Mononuclear cell (primary cell): ENCODE results near the gene SH2D2A. TPM values are rescaled to one million over a fixed set of nuclear protein-coding genes. Genes with fewer than 3 reads are reported as not detected.

Experiments used
- H3K27me3 ChIP-seq: 2 replicates; pipeline ENCODE4 v1.6.0; 2011; ENCODE audit warnings: low read length, control low read depth; ENCODE audit not compliant: insufficient read depth
- H3K4me1 ChIP-seq: 2 replicates; pipeline ENCODE4 v1.5.1; 2011; ENCODE audit warnings: mild to moderate bottlenecking, low read length, control low read depth; ENCODE audit not compliant: insufficient read depth
- H3K4me3 ChIP-seq: 2 replicates; pipeline ENCODE4 v1.5.1; 2011; ENCODE audit warnings: mild to moderate bottlenecking, low read length, moderate library complexity
- H3K9me3 ChIP-seq: 2 replicates; pipeline ENCODE4 v1.5.1; 2011; ENCODE audit warnings: low read depth, mild to moderate bottlenecking, control low read depth, low read length
- total RNA-seq: library from RNA; depleted of rRNA; stranded (reverse); fragments of >200 nt; gene quantifications from one replicate; pipeline ENCODE4 v1.2.3, GENCODE V29; 2012

Gene SH2D2A
- total RNA-seq, 1 donor = 19.1 TPM

DNA sequence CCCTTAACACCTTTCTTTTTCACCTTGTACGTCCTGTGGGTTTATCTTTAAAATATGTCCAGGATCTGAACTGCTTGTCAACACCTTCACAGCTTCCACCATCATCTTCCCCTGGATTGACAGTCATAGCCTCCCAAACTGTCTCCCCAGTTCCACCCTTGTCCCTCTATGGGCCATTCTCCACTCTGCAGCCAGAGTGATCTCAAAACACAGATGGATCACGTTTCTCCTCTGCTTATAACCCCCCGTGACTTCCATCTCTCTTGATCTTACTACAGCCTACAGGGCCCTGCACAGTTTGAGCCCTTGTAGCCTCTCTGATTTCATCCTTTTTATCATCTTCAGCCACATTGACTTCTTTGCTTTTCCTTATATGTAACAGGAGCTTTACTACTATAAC is 38.0 kb upstream of the SH2D2A start:
- Histone ChIP-seq H3K4me3 (no peak overlapping the region), H3K4me1 (peaks cover 6% of the 10 kb centered on the region), H3K27me3 (peaks cover 22% of the 10 kb centered on the region), H3K9me3 (no peaks in the 10 kb centered on the region)

DNA sequence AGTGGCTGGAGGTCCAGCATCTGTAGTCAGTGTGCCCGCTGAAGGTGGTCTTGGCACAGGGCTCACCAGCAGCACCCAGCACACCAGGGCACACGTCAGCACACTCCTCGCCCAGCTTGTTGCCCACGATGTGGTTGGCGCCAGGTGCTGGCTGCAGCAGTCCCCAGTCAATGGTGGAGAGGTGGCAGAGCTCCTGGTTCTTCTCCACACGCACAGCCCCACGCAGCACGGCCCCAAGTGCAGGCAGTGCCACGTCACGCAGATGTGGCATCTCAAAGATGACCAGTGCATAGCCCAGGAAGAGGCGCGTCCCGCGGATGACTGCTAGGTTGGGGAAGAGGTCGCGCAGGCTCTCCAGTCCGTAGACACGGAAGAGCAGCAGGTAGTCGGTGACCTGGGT is 37.1 kb upstream of the SH2D2A start:
- no peaks in the 10 kb centered on the region for H3K9me3 ChIP-seq
- peaks cover 14% of the 10 kb centered on the region for H3K27me3 ChIP-seq
- H3K4me1 ChIP-seq = no peaks in the 10 kb centered on the region
- H3K4me3 ChIP-seq = no peak overlapping the region

DNA sequence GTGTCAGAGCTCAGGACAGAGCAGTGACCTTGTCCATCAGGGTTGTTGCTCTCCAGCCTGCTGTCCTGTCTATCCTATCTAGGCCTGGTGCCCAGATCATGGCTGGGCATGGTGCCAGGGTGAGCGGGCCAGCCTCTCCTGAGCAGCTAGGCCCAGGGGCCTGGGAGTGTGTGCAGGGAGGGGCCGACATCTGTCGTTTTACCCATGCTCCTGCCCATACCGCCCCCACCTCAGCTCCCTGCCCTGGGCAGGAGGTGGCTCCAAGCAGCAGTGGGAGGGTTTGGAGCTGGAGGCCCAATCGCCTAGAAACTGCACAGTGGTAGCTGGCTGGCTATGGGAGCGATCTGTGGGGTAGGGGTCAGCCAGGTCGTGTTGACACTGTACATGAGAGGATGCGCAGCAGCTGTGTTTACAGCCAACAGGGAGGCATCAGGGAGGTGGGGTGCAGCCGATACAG is 35.8 kb upstream of the SH2D2A start:
- peaks cover 6% of the 10 kb centered on the region for H3K4me1 ChIP-seq
- H3K4me3 ChIP-seq = no peak overlapping the region

DNA sequence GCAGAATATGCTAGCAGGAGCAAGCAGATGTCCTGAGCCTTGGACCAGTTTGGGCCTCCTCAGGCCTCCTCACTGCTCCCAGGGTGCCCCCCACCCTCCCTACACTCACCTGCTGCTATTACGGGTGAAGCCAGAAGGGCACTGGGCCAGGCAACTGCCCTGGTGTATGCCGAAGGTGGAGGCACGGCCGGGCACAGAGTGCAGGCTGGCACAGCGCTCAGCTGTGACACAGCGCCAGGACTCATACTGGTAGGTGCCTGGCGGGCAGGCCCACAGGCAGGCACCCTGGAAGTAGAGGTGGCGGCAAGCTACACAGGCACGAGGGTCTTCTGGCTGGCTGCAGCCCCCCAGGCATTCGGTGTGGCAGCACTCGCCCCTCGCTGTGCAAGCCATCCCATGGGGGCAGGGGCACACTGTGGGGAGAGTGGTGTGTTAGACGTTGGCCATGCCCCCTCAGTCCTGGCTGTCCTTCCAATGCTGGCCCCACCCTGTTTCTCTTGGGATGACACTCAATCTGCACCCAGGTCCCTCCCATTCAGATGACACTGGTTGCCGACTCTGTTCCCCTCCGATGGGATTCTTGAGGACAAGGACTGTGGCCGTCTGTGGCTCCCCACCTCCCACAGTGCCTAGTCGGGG is 35.2 kb upstream of the SH2D2A start:
- no peak overlapping the region for H3K4me3 ChIP-seq
- peaks cover 6% of the 10 kb centered on the region for H3K4me1 ChIP-seq
- H3K27me3 ChIP-seq = peaks cover 11% of the 10 kb centered on the region
- H3K9me3 ChIP-seq = no peaks in the 10 kb centered on the region

More for the DNA sequence above, 35.8 kb upstream of the SH2D2A start:
- H3K9me3 ChIP-seq = no peaks in the 10 kb centered on the region
- H3K27me3 ChIP-seq = peaks cover 14% of the 10 kb centered on the region

DNA sequence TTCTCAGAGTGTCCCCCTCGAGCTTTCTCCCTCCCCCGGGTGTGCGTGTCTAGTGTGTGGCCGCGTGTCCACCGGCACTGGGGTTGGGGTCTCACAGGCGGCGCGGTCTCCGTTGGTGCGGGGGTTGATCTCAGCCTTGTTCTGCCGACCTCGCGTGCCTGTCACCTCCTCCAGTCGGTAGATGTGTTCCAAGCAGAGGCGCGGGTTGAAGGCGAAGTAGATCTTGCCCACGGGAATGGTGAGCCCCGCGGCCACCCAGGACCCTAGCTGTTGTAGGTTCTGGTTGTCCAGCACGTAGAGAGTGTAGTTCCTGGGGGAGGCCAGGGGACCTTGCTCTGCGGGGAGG is 32.5 kb upstream of the SH2D2A start:
- Histone ChIP-seq H3K27me3 (peaks cover 23% of the 10 kb centered on the region), H3K9me3 (no peaks in the 10 kb centered on the region), H3K4me1 (peaks cover 13% of the 10 kb centered on the region), H3K4me3 (no peak overlapping the region)

DNA sequence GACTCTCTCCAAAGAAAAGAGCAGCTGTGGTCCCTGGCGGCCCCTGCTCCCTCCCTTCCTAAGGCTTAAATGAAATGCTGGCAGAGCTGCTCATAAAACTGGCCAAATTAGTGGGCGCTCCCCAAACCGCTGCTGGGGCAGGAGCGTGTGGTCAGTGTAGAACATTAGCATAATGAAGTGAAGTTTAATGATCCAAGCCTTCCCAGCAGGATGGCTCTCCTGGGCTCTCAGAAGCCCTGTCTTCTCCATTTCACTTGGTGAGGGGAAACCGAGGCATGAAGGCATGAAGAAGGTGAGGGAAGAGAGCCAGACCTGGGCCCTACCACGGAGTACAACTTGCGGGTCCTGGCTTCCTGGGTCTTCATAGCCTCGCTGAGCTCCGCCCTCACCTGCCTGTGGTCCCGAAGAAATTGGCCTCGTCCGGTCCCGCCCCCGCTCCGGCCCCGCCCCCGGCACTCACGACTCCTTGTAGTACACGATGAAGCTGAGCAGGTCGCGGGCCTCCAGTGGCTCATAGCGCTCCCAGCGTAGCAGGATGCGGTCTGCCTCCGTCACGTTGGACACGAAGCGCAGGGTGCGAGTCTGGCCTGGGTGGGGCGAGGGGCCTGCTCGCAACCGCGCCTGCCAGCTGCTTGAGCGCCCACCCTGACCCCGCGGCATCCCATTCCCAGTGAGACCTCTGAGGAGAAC is 32.0 kb upstream of the SH2D2A start:
- peaks cover 28% of the 10 kb centered on the region for H3K27me3 ChIP-seq
- peaks cover 13% of the 10 kb centered on the region for H3K4me1 ChIP-seq
- no peaks in the 10 kb centered on the region for H3K9me3 ChIP-seq
- H3K4me3 ChIP-seq = no peak overlapping the region

DNA sequence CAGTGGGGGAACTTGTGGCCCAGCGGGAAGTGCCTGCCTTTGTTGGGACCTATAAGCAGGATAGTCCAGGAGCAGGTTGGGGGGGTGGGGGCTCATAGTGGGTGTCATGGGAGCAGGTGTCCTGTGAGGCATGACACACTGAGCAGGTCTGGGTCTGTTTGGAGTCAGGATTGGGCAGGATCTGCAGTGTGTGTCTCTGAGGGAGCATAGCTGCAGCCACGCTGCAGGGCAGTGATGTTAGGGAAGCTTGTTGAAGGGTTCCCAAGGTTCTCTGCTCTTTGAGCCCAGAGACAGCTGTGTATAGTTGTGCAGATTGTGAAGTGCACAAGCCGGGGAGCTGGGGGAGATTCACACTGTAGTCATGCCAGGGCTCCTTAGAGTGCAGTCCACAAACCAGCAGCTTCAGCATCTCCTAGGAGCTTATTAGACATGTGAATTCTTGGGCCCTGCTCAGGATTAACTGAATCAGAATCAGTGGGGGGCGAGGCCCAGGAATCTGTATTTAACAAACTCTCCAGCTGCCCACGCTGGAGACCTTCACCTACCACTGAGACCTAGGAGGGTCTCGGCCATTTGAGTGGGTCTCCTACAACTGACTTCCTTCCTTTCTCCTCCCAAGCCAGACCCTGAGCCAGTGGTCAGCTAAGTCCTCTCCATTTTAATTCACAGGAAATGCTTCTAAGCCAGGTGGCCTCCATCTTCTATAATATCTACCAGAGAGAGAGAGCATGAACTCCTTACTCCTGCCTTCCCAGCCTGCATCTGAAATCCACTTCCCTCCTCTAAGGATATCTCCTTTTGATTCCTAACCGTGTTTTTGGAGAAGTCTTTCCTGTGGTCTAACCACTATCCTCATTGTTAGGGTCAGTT is 31.2 kb upstream of the SH2D2A start:
- Histone ChIP-seq H3K4me1 (peaks cover 13% of the 10 kb centered on the region), H3K9me3 (no peaks in the 10 kb centered on the region), H3K27me3 (peaks cover 34% of the 10 kb centered on the region), H3K4me3 (no peak overlapping the region)

DNA sequence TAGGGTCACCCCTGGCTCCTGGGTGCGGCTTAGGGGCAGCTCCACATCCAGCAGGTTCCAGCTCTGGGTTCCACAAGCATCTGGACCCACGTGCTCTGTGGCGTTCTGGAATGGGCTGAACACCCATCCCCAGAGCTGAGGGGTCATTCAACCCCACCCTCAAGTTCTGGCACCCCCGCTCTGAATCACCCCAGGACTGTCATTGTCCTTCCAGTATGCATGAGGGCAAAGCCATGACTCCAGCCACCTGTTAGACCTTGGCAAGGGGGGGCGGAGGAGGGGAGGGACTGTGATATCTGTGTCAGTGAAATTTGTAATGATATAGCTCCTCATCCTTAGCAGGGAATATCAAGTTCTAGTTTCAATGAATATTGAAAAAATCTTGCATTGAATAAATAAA is 30.0 kb upstream of the SH2D2A start:
- no peaks in the 10 kb centered on the region for H3K9me3 ChIP-seq
- peaks cover 39% of the 10 kb centered on the region for H3K27me3 ChIP-seq
- H3K4me1 ChIP-seq = peaks cover 13% of the 10 kb centered on the region
- H3K4me3 ChIP-seq = no peak overlapping the region

DNA sequence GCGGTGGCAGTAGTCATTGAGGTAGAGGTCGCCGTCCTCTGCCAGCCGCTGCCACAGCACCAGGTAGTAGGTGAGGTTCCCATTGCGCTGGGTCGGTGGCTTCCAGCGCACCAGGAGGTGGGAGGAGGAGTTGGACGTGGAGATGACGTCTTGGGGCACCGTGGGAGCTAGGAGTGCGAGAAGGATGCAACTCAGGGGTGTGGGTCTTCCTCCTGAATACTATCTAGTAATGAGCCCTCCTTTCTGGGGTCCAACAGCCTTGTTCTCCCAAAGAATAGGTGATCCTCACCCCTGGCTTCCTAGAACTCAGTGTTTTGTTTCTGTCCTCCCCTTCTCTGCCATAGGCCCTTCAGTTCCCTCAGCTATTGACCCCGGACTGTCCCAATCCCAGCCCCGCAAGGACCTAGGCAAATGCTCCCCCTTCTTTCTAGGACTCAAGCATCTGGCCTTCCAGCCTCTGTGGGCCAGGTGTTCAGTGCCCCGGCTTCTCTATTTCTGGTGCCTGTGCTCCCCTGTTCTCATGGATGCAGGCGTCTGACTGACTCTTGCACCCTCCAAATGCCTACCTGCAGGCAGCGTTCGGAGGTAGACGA is 29.4 kb upstream of the SH2D2A start:
- Histone ChIP-seq H3K4me3 (no peak overlapping the region), H3K4me1 (peaks cover 13% of the 10 kb centered on the region), H3K9me3 (no peaks in the 10 kb centered on the region), H3K27me3 (peaks cover 39% of the 10 kb centered on the region)

DNA sequence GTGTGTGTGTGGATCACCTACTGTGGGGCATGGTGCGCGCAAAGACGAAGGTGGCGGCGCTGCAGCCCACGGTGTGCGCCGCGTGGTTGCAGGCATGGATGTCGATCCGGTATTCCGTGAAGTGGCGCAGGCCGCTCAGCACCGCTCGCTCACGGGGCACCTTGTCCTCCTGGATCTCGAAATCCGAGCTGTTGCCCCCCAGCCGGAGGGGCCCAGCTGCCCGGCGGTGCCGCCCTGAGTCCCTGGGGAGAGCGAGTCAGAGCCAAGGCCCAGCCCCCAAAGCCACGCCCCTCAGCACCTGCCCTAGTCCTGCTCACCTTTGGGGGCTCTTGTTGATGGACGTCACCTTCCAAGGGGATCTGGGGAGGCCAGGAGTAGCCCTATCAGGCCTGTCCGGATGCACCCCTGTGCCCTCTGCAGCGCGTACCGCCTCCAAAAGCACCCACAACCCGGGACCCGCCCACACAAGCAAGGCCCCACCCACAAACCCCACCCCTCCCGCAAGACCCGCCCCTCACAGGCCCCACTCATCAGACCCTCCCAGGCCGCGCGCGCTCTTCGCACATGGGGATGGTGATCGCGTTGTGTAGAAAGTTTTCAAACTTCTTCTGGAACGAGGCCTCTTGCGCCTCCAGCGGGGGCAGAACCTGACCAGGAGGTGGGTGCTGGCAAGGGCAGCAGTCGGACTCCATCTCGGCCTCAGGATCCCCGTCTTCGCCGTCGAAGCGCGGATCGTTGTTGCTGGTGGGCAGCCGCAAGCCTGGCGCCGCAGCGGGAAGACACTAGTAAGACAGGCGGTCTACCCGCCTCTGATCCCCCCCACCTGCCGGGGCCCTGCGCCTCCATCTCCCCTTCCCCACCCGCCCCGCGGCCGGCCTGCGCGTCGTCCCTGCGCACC is 28.7 kb upstream of the SH2D2A start:
- no peak overlapping the region for H3K4me3 ChIP-seq

DNA sequence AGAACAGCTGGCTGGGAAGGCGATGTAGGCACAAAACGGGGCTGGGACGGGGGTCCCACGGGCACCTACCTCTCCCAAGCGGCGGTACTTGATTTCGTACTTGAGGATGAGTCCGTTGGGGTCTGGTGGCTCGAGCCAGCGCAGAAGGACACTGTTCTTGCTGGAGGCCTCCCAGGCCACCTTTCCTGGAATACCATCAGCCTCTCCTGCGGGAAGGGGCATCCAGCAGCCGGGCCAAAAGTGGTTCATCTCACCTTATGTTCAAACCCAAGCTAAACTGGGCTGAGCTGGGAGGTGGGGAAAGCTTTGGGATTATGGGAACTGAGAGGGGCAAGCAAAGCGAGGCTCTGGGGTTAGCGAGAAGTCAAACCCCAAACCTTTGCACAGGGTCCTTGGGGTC is 28.0 kb upstream of the SH2D2A start:
- Histone ChIP-seq H3K4me3 (no peak overlapping the region), H3K9me3 (no peaks in the 10 kb centered on the region), H3K27me3 (peaks cover 39% of the 10 kb centered on the region), H3K4me1 (peaks cover 13% of the 10 kb centered on the region)

More for the DNA sequence above, 28.7 kb upstream of the SH2D2A start:
- Histone ChIP-seq H3K4me1 (peaks cover 13% of the 10 kb centered on the region), H3K9me3 (no peaks in the 10 kb centered on the region), H3K27me3 (peaks cover 39% of the 10 kb centered on the region)

DNA sequence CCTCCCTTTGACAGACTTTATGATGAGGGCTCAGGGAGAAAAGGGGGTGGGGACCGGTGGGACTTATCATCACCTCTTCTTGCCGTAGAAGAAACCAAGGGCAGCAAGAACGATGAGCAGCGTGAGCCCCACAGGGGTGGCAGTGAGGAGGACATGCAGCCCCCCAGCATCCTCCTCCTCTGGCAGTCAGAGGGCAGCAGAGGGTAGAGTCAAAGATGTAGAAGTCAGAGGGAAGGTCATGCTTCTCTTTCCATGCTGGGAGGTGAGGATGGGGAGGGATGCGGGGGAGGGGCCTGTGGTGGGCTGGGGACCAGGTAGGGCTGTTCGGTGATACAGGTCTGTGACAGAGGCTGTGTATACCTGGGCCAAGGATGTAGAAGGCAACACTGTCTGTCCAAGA is 27.5 kb upstream of the SH2D2A start:
- Histone ChIP-seq H3K4me1 (peaks cover 13% of the 10 kb centered on the region), H3K27me3 (peaks cover 39% of the 10 kb centered on the region), H3K4me3 (no peak overlapping the region), H3K9me3 (no peaks in the 10 kb centered on the region)

DNA sequence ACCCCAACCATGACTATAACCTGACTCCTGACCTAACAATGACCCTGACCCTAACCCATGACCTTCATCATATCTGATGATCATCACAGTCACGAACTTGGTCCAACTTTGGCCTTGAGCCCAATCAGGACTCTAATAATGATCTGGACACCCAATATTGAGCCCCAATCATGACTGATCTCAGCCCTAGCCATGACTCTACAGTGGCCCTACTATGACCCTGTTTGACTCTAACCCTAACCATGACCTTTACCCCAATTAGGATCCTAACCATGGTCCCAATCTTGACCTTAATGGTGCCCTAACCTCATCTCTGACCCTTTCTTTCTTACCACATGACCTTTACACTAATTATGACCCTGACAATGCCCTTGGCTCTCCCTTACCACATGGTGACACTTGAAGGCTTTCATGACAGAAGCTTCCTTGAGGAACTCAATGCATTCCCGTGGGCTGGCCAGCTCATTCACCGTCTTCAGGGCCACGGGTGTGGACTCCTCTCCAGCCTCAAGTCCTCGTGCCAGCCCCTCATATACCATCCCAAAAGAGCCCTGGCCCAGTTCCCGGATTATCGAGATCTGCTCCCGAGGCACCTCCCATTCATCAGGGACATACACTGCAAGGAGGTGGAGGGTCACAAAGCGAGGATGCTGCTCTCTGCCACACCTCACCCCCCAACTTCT is 26.1 kb upstream of the SH2D2A start:
- Histone ChIP-seq H3K27me3 (peaks cover 31% of the 10 kb centered on the region), H3K9me3 (no peaks in the 10 kb centered on the region), H3K4me1 (peaks cover 7% of the 10 kb centered on the region), H3K4me3 (no peak overlapping the region)
